NCI-H1105 (cell line): ENCODE measurements around the gene CATSPERE.

Experiments used
- DNase-seq: peaks from one replicate; lab custom pipeline; 2025; lab: John Stamatoyannopoulos, UW

The CATSPERE gene, protein sequence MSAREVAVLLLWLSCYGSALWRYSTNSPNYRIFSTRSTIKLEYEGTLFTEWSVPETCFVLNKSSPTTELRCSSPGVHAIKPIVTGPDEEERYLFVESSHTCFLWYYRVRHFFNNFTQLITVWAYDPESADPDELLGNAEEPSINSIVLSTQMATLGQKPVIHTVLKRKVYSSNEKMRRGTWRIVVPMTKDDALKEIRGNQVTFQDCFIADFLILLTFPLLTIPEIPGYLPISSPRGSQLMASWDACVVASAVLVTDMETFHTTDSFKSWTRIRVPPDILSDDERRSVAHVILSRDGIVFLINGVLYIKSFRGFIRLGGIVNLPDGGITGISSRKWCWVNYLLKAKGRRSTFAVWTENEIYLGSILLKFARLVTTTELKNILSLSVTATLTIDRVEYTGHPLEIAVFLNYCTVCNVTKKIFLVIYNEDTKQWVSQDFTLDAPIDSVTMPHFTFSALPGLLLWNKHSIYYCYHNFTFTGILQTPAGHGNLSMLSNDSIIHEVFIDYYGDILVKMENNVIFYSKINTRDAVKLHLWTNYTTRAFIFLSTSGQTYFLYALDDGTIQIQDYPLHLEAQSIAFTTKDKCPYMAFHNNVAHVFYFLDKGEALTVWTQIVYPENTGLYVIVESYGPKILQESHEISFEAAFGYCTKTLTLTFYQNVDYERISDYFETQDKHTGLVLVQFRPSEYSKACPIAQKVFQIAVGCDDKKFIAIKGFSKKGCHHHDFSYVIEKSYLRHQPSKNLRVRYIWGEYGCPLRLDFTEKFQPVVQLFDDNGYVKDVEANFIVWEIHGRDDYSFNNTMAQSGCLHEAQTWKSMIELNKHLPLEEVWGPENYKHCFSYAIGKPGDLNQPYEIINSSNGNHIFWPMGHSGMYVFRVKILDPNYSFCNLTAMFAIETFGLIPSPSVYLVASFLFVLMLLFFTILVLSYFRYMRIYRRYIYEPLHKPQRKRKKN

DNA sequence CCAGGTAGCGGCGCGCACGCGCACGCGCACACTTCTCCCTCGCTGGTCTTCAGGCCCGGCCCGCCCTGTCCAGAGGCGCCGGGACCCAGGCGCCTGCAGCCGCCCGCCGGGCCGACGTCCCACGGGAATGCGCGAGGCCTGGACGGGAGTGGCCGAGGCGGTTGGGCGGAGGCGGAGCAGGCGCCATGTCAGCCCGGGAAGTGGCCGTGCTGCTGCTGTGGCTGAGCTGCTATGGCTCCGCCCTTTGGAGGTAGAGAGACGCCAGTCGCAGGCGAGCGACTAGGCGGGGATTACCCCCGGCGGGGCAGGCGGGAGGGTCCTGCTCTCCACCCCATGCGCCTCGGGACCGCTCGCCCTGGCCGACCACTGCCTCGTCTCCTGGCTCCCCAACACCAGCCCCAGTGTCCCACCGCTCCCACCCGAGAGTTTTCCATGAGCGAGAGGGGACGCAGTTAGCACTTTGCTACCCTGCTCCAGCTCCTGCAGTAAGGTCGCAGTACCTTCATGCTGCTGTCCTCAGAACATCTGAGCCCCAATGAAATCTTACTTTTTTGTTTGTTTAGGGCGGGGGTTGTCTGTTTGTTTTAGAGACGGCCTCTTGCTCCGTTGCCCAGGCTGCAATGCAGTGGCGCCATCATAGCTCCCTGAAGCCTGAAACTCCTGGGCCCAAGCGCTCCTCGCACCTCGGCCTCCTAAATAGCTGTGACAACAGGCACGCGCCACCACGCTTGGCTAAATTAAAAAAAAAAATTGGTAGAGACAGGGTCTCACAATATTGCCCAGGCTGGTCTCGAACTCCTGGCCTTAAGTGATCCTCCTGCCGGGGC lies at the start of gene CATSPERE:
Gene CATSPERE, plus strand, starts transcription at position 29 of the 827 bp plus-strand sequence. Its CDS starts 157 bp downstream, at position 186.
- DNase-seq = no peak

DNA sequence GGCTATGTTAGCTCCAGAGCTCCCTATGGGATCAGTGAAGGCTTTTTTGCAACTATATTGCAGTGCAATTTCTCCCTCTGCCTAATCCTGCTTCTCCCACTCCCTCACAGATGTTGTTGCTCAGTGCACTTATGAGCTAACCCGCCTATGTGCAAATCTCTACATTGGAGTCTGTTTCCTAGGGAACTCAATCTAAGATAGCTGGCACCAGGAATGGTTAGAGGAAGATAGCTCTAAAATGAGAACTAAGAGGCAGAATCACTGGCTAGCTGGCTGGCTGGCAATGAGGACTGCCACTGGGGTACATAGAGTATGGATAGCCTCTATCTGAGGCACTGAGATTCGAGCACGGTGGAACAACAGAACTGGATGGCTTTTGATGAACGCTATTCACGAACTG lies 48.9 kb upstream of the CATSPERE start:
- DNase-seq = no peak

DNA sequence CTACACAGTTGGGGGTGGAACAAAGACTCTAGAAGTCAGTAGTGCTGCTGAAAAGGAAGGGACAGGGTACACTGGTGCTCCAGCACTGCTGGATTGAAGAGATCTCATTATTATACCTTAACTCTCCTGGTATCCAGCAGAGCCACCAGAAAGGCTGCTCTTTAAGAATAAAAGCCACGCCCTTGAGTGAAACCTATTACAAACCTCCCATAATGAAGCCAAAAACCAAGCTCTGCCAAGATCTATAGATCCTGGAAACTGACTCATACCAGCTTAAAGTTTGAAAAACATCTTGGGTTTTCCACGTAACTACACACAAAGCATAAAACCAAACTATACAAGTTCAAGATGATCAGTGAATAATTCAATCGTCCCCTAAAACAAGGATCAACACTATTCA lies 47.3 kb upstream of the CATSPERE start:
- DNase-seq = no peak

DNA sequence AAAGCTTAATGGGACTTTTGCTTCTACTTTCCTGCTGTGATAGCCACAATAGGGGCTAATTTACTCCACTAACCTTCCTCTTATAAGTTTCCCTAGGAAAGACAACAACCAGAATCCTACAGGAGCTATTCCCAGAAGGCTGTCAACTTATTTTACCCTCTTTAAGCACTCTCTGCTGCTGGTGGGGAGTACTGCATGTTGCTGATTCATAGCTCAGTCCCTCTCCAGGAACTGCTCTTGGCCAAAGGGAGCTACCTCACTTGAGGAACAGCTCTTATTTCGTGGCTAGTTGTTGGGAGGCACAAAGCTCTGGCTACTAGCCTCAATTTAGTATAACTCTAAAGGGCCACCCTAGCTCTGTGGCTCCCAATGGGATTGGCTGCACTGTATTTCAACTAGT lies 46.5 kb upstream of the CATSPERE start:
- DNase-seq = no peak

DNA sequence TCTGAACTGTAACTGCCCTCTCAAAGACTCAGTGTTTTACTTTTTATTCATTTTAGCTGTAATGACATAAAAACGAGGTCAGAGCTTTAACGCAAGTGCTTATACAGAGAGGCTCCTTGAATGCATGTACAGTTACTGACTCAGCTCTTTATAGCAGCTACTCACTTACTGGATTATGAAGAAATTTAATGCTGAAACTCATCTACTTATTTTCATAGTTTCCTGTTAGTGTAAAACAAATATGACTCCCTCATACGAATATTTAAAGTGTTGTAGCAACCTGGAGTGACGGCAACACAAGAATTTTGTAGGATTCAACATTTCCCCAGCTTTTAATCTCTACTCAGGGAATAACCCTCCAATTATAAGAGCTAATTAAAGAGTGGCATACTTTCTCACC lies 42.0 kb upstream of the CATSPERE start:
- no peak for DNase-seq

DNA sequence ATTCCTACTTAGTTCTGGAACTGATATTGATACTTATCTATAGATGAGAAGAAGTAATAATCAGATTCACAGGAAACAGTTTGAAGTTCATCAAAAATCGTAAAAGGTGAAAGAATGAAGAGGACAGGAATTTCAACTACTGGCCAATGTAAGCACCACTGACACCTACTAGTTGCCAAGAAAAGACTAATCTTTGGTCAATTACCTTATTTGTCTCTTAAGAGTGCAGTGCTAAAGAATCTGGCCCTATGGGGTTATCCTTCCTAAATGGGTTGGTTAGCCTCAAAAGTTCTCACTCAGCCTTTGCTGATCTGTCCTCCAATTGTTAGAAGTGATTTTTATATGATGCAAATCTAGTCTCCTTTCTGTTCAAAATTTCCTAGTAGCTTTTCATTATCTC lies 38.9 kb upstream of the CATSPERE start:
- no peak for DNase-seq

DNA sequence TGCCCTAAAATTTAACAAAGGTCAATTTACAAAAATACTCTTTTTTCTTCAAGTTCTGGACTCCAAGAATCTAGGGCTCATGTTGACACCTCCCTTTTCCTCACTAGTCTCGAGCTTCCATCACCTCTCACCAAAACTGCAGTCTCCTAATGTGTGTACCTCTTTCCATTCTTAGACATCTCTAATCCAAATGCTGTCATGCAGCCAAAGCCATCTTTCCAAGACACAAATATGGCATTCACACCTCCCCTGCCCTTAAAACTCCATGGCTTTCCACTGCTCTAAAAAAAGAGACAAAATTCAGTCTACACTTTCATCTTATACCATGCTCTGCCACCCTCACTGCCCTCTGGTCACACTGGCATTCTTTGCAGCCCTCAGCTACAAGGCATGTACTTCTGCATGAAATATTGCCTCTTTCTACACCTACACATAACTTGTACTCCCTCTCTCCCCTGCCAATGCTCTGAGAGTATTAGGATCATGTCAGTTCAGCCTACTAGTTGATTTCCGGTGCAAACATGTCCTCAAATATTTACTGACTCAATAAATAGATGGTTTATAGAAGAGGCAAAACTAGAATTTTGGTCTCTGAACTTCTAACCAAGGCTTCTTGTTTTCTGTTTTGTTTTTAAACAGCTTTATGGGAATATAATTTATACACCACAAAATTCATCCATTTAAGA lies 36.3 kb upstream of the CATSPERE start:
- no peak for DNase-seq

DNA sequence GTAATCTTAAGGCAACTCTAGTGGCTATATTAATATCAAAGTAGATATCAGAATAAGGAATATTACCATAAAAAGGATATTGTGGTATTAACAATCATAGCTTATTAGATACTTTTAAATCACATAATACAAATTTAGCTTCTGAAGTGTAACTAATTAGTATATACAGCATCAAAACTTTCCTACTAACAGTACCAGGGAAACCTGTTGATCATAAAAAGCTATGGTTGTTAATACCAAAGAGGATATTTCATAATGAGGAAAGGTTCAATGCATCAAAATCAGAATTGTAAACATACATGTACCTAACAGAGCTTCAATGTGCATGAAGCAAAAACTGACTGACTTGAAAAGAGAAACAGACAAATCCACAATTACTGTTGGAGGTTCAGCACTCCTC lies 33.4 kb upstream of the CATSPERE start:
- no peak for DNase-seq

DNA sequence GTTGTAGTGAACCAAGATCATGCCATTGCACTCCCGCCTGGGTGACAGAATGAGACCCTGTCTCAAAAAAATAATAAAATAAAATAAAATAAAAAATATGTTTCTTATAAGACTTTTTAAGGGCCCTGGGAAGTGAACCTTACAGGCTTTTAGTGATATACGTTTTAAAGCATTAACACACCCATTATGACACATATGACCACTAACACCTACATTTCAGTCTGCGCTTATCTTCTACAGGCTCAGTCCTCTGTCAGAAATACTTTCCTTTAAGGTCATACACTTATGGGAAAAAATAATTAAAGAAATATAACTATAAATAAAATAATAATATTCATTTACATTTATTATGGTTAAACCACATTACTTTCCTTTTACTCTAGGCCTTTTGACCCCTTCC lies 31.3 kb upstream of the CATSPERE start:
- DNase-seq = no peak

DNA sequence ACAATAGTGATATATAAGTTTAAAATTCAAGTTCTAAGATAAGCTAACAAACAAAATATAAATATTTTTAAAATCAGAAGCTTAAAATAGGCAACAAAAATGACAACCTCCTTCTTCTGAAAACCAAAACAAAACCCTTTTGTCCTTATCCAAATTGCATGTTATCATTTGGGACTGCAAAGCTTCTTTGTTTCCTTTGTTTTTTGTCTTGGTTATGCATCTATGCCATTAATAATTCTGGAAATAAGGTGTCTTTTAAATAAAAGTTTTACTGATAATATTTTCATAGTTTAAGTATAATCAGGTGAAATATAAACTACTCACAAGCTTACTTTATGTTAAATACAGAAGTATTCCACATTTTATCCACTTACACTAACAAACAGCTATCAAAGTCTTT lies 29.9 kb upstream of the CATSPERE start:
- no peak for DNase-seq

DNA sequence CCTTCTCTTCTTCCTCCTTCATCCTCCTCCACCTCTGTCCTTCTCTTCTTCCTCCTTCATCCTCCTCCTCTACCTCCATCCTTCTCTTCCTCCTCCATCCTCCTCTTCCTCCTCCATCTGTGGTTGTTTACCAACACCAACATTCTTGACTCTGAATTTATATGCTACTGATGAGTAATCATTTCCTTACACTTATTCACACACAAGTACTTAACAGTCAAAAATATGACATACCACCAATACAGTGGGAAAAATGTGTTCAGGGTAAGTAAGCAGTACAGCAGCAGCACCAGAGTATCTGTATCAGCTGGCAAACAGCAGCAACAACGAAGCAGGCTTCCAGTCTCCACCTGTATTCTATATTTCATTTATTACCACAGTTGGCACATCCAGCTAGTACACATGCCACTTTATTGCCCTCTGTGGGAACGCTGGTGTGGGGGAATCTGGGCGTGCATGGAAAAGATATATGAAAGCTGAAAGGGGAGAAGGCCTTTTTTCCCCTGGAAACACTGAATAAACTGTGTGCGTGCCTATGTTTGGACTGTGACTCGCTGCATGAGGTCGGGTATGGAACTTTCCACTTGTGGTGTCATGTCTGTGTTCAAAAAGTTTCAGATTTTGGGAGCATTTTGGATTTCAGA lies 25.4 kb upstream of the CATSPERE start:
- no peak for DNase-seq

DNA sequence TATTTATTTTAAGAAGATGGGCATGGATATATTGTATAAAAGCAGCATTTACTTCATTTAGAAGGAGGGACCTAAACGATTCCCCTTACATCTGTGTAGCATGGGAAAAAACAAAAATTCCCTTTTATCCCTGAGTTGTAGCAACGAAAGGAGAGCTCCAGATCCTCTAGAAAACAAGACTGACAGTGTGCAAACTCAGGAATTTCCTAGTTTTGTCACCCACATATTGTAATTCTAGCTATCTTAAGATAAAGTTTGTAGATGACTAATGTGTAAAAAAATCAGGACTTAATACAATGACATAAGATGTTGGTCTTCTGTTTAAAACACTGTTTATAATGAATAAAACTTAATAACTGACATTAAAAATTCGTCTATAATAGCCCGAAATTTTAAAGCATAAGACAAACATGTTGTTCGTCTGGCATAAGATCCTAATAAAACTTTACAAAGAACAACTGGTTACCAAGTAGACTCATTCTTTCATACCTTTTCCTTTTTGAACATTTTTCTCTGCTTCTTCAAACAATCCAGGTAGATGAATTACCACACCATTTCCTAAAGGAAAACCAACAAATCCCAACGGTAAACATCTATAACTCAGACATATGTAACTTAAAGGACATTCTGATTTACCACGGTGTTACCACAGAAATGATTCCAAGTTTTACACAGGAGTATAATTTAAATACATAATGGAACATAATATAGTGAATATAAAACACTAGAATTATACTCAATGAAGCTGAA lies 24.6 kb upstream of the CATSPERE start:
- DNase-seq = no peak

DNA sequence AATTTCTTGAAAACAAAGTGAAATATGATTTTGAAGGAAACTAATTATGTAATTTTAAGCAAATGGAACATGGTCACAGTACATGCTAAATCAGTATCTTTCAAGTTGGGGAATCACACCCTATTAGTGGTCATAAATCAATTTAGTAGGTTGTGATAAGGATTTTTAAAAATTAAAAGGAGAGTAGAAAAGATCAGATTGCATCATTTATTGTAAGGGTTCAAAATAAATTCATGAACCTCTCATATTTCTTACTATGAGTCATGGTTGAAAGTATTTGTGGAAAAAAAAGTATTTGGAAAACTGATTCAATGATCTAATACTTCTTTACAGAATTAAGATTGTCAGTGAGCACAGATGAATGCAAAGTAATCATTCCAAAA lies 24.0 kb upstream of the CATSPERE start:
- DNase-seq = no peak

DNA sequence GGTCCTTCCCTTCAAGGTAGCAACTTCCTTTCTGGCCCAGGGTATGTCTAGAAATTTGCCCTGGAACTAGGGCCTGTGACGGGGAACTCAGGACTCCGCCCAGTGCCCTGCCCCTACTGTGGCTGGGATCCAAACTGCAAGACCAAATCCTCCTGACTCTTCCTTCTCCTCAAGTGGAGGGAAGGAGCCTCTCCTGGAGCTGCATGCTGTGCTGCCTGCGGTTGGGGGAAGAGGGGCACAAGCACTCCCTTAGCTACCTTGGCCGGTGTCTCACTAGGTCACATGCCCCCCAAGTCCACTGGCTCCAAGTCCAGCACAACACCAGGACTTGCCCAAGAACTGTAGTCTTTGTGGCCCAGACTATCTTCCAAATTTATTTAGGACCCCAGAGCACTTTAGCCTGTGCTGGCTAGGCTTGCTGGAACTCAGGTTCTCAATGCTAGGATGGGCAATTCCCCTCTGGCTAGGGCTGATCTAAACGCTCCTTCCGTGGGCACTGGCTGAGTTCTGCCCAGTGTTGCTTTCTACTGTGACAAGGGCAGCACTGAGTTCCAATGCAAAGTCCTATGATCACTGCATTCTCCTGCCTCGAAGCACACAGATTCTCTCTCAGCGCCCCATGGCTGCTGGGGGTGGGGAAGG lies 21.6 kb upstream of the CATSPERE start:
- DNase-seq = no peak

DNA sequence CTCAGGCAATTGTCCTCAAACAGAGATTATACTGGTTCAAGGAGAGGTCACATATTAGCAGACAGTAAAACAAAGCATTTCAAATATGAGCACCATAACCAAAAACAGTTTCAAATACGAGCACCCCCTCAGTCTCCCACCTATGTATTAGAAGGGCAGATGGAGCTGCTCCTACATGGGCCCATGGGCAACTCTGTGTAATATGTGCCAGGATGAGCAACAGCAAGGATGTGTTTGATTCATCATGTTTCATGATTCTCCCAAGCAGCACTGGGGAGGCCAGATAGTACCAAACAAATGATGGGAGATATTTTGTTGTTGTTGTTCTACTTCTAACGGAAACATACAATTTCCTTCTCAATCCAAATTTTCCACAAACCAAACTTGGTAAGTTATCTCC lies 18.2 kb upstream of the CATSPERE start:
- DNase-seq = no peak

DNA sequence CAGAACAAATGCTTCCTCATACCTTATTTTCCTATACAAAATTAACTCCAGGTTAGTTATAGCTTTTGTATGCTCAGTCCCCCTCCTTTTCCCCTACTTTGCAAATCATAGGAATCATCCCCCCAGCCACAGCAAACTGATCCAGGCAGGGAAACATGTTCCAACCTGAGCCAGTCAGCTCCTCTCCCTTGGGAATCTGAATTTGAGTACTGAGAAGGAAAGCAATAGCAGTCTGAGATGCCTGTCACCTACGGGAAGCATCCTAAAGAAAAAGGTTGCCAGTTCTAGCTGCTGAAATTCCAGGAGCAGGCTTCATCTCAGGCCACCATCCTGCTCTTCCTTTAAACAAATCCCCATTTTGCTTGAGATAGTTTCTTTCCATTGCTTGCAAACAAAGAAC lies 16.2 kb upstream of the CATSPERE start:
- no peak for DNase-seq

DNA sequence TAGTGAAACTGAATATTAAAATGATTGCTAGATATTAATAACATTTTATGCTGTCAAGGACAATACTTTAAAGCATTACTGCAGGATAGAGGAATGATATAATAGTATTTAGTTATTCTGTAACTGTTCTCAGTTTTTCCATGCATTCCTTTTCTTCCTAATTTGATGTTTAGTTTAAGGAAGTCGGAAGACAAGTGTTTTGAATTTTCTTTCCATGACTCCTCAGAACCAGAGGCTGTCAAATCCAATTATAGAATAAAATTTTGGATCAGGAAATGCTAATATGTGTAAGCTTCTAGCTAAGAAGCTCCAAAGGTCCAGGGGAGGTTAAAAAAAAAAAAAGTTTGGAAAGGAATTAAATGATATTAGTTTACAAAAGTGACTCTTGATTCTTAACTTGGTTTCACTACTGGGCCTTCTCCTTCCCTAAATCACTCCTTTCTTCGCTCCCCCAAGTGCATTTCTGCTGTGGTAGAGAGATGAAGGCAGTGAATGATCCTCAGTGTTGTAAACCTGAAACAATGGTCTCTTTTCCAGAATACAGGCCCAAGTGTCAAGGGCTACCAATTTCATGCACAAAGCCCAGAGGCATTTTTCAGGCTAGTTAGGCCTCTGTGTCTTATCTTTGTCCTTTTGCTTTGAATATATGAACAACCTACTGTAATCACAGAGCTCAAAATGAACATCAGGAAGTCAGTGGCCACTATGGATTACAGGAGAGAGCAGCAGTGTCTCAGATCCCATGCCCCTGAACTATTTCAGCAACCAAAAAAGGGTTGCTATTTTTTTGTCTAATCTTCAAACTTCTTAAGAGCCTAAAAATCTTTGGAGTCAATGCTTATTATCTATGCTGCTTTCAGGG lies 15.5 kb upstream of the CATSPERE start:
- DNase-seq = no peak

DNA sequence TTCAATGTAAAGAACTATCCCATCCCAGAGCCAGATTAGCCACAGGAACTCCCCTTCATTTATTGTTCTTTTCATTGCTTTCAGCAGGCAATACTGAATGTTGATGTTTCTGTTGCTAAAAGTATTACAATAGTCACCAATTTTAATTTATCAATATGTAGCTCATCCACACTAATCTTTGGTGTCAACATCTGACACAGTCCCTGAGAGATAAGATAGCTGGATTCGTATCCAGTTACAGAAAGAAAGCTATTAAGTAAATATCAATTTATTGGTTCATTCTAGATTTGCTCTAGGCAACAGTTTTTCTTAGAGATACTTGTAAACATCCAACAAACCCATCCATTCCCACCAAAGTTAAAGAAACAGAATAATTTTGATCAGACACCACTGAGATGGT lies 14.0 kb upstream of the CATSPERE start:
- DNase-seq = no peak

DNA sequence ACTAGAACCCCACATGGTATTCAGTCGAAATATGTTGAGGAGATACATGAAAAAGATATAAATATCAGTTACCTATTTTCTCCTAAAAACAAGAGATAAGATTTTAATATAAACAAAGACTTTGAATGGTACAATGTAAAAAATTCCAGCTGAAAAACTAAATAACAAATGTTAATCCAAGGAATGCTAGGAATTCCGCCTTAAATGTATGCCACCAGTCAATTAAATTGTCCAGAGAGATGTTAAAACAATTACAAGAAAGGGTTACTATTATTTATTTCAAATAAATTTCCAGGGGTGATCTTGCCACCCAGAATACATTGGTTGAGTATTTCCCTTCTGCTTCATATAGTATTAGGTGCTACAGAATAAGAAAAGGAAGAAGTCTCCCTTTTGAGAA lies 13.5 kb upstream of the CATSPERE start:
- DNase-seq = no peak
